ENCODE results near the gene LPCAT3. TPM values are rescaled to one million over a fixed set of nuclear protein-coding genes. Genes with fewer than 3 reads are reported as not detected.
"Not testable (repeated sequence)": the region's sequence is repeated elsewhere in the genome, so short reads cannot be mapped to it uniquely, and the experiment has no call there.

The LPCAT3 gene
- total RNA-seq, 1 donor from 2014 or later = 7.9 TPM

- H3K4me3 ChIP-seq (ENCODE audit: low read depth, low read length) = no peak overlapping the region
- no peak for TF ChIP-seq CTCF (IDR thresholded peaks at IDR 0.05; ENCODE audit: insufficient read depth, low read length, severe bottlenecking)
- H3K27me3 ChIP-seq (ENCODE audit: control insufficient read depth, insufficient read depth, low read length) = no peaks in the 10 kb centered on the region
- FAIRE-seq (no peak), DNase-seq (ENCODE audit: low read depth) (no peak)
- no peaks in the 10 kb centered on the region for H3K36me3 ChIP-seq (ENCODE audit: control insufficient read depth, insufficient read depth, low read length)
These were observed 27.6 kb upstream of the LPCAT3 start for GRCh38 chr12:7045913-7046312.

- FAIRE-seq (no peak), DNase-seq (ENCODE audit: low read depth) (peak; percentile 71)
- TF ChIP-seq CTCF (IDR thresholded peaks at IDR 0.05; ENCODE audit: insufficient read depth, low read length, severe bottlenecking) = peak; percentile 29
These were observed 24.6 kb upstream of the LPCAT3 start for GRCh38 chr12:7042842-7043241.

GRCh38 chr12:7039403-7039802 is 21.1 kb upstream of the LPCAT3 start:
- DNase-seq (ENCODE audit: low read depth) = peak; percentile 85
- no peaks in the 10 kb centered on the region for H3K36me3 ChIP-seq (ENCODE audit: control insufficient read depth, insufficient read depth, low read length)
- no peak for TF ChIP-seq CTCF (IDR thresholded peaks at IDR 0.05; ENCODE audit: insufficient read depth, low read length, severe bottlenecking)
- FAIRE-seq = peak; percentile 23
- no peak overlapping the region for H3K4me3 ChIP-seq (ENCODE audit: low read depth, low read length)
- H3K27me3 ChIP-seq (ENCODE audit: control insufficient read depth, insufficient read depth, low read length) = no peaks in the 10 kb centered on the region

More at GRCh38 chr12:7042842-7043241, 24.6 kb upstream of the LPCAT3 start:
- Histone ChIP-seq H3K27me3 (ENCODE audit: control insufficient read depth, insufficient read depth, low read length) (no peaks in the 10 kb centered on the region), H3K36me3 (ENCODE audit: control insufficient read depth, insufficient read depth, low read length) (no peaks in the 10 kb centered on the region), H3K4me3 (ENCODE audit: low read depth, low read length) (no peak overlapping the region)

- no peak for TF ChIP-seq CTCF (IDR thresholded peaks at IDR 0.05; ENCODE audit: insufficient read depth, low read length, severe bottlenecking)
- FAIRE-seq = no peak
- DNase-seq (ENCODE audit: low read depth) = no peak
- no peaks in the 10 kb centered on the region for H3K27me3 ChIP-seq (ENCODE audit: control insufficient read depth, insufficient read depth, low read length)
- no peaks in the 10 kb centered on the region for H3K36me3 ChIP-seq (ENCODE audit: control insufficient read depth, insufficient read depth, low read length)
- no peak overlapping the region for H3K4me3 ChIP-seq (ENCODE audit: low read depth, low read length)
These were observed 20.3 kb upstream of the LPCAT3 start for GRCh38 chr12:7038591-7038990.

GRCh38 chr12:7037411-7037810 is 19.1 kb upstream of the LPCAT3 start:
- not testable (repeated sequence) for FAIRE-seq; H3K27me3 ChIP-seq (ENCODE audit: control insufficient read depth, insufficient read depth, low read length); H3K4me3 ChIP-seq (ENCODE audit: low read depth, low read length); H3K36me3 ChIP-seq (ENCODE audit: control insufficient read depth, insufficient read depth, low read length); DNase-seq (ENCODE audit: low read depth)

GRCh38 chr12:7035463-7035862 is 17.2 kb upstream of the LPCAT3 start:
- peaks cover 1% of the 10 kb centered on the region for H3K27me3 ChIP-seq (ENCODE audit: control insufficient read depth, insufficient read depth, low read length)
- no peak for FAIRE-seq
- H3K36me3 ChIP-seq (ENCODE audit: control insufficient read depth, insufficient read depth, low read length) = no peaks in the 10 kb centered on the region
- no peak for TF ChIP-seq CTCF (IDR thresholded peaks at IDR 0.05; ENCODE audit: insufficient read depth, low read length, severe bottlenecking)
- no peak overlapping the region for H3K4me3 ChIP-seq (ENCODE audit: low read depth, low read length)
- no peak for DNase-seq (ENCODE audit: low read depth)
